ENCODE data around the gene PIGM. TPM values are rescaled to one million over a fixed set of nuclear protein-coding genes. Genes with fewer than 3 reads are reported as not detected.

Gene PIGM
- total RNA-seq, 1 donor from 2014 or later, result 7.7 TPM

- Mint-ChIP-seq H3K9me3 (ENCODE audit: unreplicated experiment) (no peaks in the 10 kb centered on the region), H3K27me3 (ENCODE audit: unreplicated experiment) (peaks cover 63% of the 10 kb centered on the region), H3K36me3 (ENCODE audit: unreplicated experiment) (no peaks in the 10 kb centered on the region), H3K27ac (ENCODE audit: unreplicated experiment) (no peak overlapping the region), H3K4me1 (ENCODE audit: unreplicated experiment) (peaks cover 7% of the 10 kb centered on the region), H3K4me3 (ENCODE audit: unreplicated experiment) (no peak overlapping the region)
- DNase-seq (ENCODE audit: extremely low spot score, unreplicated experiment), result peak; percentile 82
- TF ChIP-seq, protein P1, sequence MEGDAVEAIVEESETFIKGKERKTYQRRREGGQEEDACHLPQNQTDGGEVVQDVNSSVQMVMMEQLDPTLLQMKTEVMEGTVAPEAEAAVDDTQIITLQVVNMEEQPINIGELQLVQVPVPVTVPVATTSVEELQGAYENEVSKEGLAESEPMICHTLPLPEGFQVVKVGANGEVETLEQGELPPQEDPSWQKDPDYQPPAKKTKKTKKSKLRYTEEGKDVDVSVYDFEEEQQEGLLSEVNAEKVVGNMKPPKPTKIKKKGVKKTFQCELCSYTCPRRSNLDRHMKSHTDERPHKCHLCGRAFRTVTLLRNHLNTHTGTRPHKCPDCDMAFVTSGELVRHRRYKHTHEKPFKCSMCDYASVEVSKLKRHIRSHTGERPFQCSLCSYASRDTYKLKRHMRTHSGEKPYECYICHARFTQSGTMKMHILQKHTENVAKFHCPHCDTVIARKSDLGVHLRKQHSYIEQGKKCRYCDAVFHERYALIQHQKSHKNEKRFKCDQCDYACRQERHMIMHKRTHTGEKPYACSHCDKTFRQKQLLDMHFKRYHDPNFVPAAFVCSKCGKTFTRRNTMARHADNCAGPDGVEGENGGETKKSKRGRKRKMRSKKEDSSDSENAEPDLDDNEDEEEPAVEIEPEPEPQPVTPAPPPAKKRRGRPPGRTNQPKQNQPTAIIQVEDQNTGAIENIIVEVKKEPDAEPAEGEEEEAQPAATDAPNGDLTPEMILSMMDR (IDR thresholded peaks at IDR 0.05), result peak; percentile 61
Observed at GRCh38 chr1:160046494-160047110, 14.8 kb upstream of the PIGM start.

DNA sequence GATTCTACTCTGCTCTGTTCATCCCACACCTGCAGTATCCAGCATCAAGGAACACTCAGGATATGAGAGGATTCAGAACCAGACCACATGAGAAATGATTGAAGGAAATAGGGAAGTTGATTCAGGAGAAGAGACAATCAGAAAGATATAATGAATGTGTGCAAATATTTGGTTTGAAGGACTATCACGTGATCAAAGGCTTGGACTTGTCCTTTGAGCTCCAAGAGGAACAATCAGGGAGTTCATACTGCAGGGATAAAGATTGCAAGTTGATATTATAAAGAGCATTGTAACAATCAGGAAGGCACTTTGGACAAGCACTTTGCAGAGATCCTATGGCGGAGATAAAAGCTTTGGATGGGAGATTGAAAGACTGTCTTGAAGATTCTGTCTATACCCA, 13.9 kb upstream of the PIGM start:
- no peaks in the 10 kb centered on the region for H3K36me3 Mint-ChIP-seq (ENCODE audit: unreplicated experiment)
- peaks cover 7% of the 10 kb centered on the region for H3K4me1 Mint-ChIP-seq (ENCODE audit: unreplicated experiment)
- H3K27ac Mint-ChIP-seq (ENCODE audit: unreplicated experiment), result no peak overlapping the region
- H3K27me3 Mint-ChIP-seq (ENCODE audit: unreplicated experiment), result peaks cover 57% of the 10 kb centered on the region
- H3K4me3 Mint-ChIP-seq (ENCODE audit: unreplicated experiment), result no peak overlapping the region
- H3K9me3 Mint-ChIP-seq (ENCODE audit: unreplicated experiment), result no peaks in the 10 kb centered on the region
- TF ChIP-seq, protein P1 (IDR thresholded peaks at IDR 0.05), result no peak
- no peak for DNase-seq (ENCODE audit: extremely low spot score, unreplicated experiment)

- Mint-ChIP-seq H3K36me3 (ENCODE audit: unreplicated experiment) (no peaks in the 10 kb centered on the region), H3K4me1 (ENCODE audit: unreplicated experiment) (peaks cover 7% of the 10 kb centered on the region), H3K27ac (ENCODE audit: unreplicated experiment) (no peak overlapping the region), H3K4me3 (ENCODE audit: unreplicated experiment) (no peak overlapping the region), H3K27me3 (ENCODE audit: unreplicated experiment) (peaks cover 57% of the 10 kb centered on the region), H3K9me3 (ENCODE audit: unreplicated experiment) (no peaks in the 10 kb centered on the region)
- TF ChIP-seq, protein P1 (IDR thresholded peaks at IDR 0.05), result no peak
- DNase-seq (ENCODE audit: extremely low spot score, unreplicated experiment), result no peak
Observed at GRCh38 chr1:160043543-160043942, 11.8 kb upstream of the PIGM start.

DNA sequence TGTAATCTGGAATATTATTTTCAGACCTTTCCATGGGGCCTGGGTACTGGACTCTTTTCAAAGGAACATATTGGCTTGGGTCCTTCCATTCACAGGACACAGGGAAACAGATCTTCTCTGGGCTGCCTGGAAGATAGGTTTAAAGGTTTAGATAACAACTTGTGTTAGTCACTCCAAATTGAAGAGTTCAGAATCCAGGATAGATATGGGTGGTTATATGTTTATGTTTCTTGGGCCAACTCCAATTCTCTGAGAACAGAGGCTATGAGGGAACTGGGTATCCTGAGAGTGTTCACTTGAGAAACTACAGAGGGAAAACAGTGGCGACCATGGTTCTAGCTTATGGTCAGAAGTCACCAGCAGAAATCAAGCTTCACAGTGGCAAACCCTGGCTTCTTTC, 8.7 kb upstream of the PIGM start:
- Mint-ChIP-seq H3K27ac (ENCODE audit: unreplicated experiment) (no peak overlapping the region), H3K4me1 (ENCODE audit: unreplicated experiment) (no peaks in the 10 kb centered on the region), H3K9me3 (ENCODE audit: unreplicated experiment) (no peaks in the 10 kb centered on the region), H3K27me3 (ENCODE audit: unreplicated experiment) (peaks cover 63% of the 10 kb centered on the region), H3K4me3 (ENCODE audit: unreplicated experiment) (no peak overlapping the region), H3K36me3 (ENCODE audit: unreplicated experiment) (no peaks in the 10 kb centered on the region)
- TF ChIP-seq, protein P1 (IDR thresholded peaks at IDR 0.05), result no peak
- DNase-seq (ENCODE audit: extremely low spot score, unreplicated experiment), result no peak

- H3K4me1 Mint-ChIP-seq (ENCODE audit: unreplicated experiment), result peaks cover 17% of the 10 kb centered on the region
- peaks cover 5% of the 10 kb centered on the region for H3K36me3 Mint-ChIP-seq (ENCODE audit: unreplicated experiment)
- H3K27ac Mint-ChIP-seq (ENCODE audit: unreplicated experiment), result peak overlapping the region; percentile 62
- TF ChIP-seq, protein P1 (IDR thresholded peaks at IDR 0.05), result no peak
- H3K4me3 Mint-ChIP-seq (ENCODE audit: unreplicated experiment), result peak overlapping the region; percentile 99
- no peaks in the 10 kb centered on the region for H3K9me3 Mint-ChIP-seq (ENCODE audit: unreplicated experiment)
- H3K27me3 Mint-ChIP-seq (ENCODE audit: unreplicated experiment), result peaks cover 34% of the 10 kb centered on the region
- DNase-seq (ENCODE audit: extremely low spot score, unreplicated experiment), result no peak
Observed at GRCh38 chr1:160032165-160032820, 503 bp upstream of the PIGM start.
